Stimulated activated CD8-positive, alpha-beta memory T cell treated with anti-CD3 and anti-CD28 coated beads, Interleukin-12 subunit alpha, Interleukin-12 subunit beta, amount 100 ng/mL, for 24 hours (primary cell): ENCODE results near the gene SLC6A12.
"Not testable (repeated sequence)": the region's sequence is repeated elsewhere in the genome, so short reads cannot be mapped to it uniquely, and the experiment has no call there.

Experiments used
- DNase-seq: peaks from one replicate; pipeline ENCODE4 v3.0.0-alpha.2; 2020; ENCODE audit errors: extremely low read depth

SLC6A12 gene

GRCh38 chr12:217029-217428 lies 3.1 kb upstream of the SLC6A12 start:
- DNase-seq = not testable (repeated sequence)

- no peak for DNase-seq
Measured at GRCh38 chr12:215116-215515, 1.2 kb upstream of the SLC6A12 start.

GRCh38 chr12:213527-213932 lies 427 bp downstream of the SLC6A12 start:
- no peak for DNase-seq

- no peak for DNase-seq
Measured at GRCh38 chr12:212715-213526, 1.0 kb downstream of the SLC6A12 start.

GRCh38 chr12:212415-212714 lies 1.6 kb downstream of the SLC6A12 start:
- no peak for DNase-seq

GRCh38 chr12:211639-212414 lies 2.1 kb downstream of the SLC6A12 start:
- no peak for DNase-seq

- DNase-seq = no peak
Measured at GRCh38 chr12:211142-211465, 2.9 kb downstream of the SLC6A12 start.

- no peak for DNase-seq
Measured at GRCh38 chr12:210277-211141, 3.4 kb downstream of the SLC6A12 start.

- DNase-seq = no peak
Measured at GRCh38 chr12:209851-210250, 4.1 kb downstream of the SLC6A12 start.

- DNase-seq = no peak
Measured at GRCh38 chr12:209246-209645, 4.7 kb downstream of the SLC6A12 start.

- DNase-seq = no peak
Measured at GRCh38 chr12:208813-209212, 5.1 kb downstream of the SLC6A12 start.

- no peak for DNase-seq
Measured at GRCh38 chr12:207804-208203, 6.2 kb downstream of the SLC6A12 start.

GRCh38 chr12:206746-207440 lies 7.1 kb downstream of the SLC6A12 start:
- no peak for DNase-seq

GRCh38 chr12:205026-205425 lies 8.9 kb downstream of the SLC6A12 start:
- no peak for DNase-seq

GRCh38 chr12:204261-204678 lies 9.7 kb downstream of the SLC6A12 start:
- DNase-seq = no peak

- DNase-seq = no peak
Measured at GRCh38 chr12:203462-204260, 10.3 kb downstream of the SLC6A12 start.

- no peak for DNase-seq
Measured at GRCh38 chr12:203074-203461, 10.9 kb downstream of the SLC6A12 start.

- no peak for DNase-seq
Measured at GRCh38 chr12:202081-202731, 11.8 kb downstream of the SLC6A12 start.

- no peak for DNase-seq
Measured at GRCh38 chr12:201361-201760, 12.6 kb downstream of the SLC6A12 start.

- DNase-seq = no peak
Measured at GRCh38 chr12:198705-199104, 15.3 kb downstream of the SLC6A12 start.
